HG02884 (cell line): ENCODE results near the gene DIAPH3.
A peak's percentile ranks its signal among the peaks of the same experiment; 100 is the strongest.

ENCODE experiments used
- ATAC-seq: cut with Tn5 transposase; IDR thresholded peaks from one replicate; pipeline ENCODE4 v1.9.1; 2021; ENCODE audit warnings: mild to moderate bottlenecking, moderate library complexity; ENCODE audit not compliant: unreplicated experiment

DIAPH3 gene

GRCh38 chr13:60026286-60026685 is 137.4 kb downstream of the DIAPH3 start:
- no peak for ATAC-seq

GRCh38 chr13:60020288-60020687 is 143.4 kb downstream of the DIAPH3 start:
- no peak for ATAC-seq

GRCh38 chr13:60019119-60019993 is 144.4 kb downstream of the DIAPH3 start:
- peak; percentile 83 for ATAC-seq

GRCh38 chr13:60018536-60018935 is 145.2 kb downstream of the DIAPH3 start:
- no peak for ATAC-seq

- no peak for ATAC-seq
Observed at GRCh38 chr13:60016229-60016628, 147.5 kb downstream of the DIAPH3 start.

- no peak for ATAC-seq
Observed at GRCh38 chr13:60013166-60013565, 150.6 kb downstream of the DIAPH3 start.

- no peak for ATAC-seq
Observed at GRCh38 chr13:60012488-60012887, 151.2 kb downstream of the DIAPH3 start.

GRCh38 chr13:60009300-60010253 is 154.2 kb downstream of the DIAPH3 start:
- no peak for ATAC-seq

- ATAC-seq, result no peak
Observed at GRCh38 chr13:60001889-60002288, 161.8 kb downstream of the DIAPH3 start.

- no peak for ATAC-seq
Observed at GRCh38 chr13:60000976-60001375, 162.8 kb downstream of the DIAPH3 start.

GRCh38 chr13:60000081-60000480 is 163.6 kb downstream of the DIAPH3 start:
- ATAC-seq, result no peak

- no peak for ATAC-seq
Observed at GRCh38 chr13:59997976-59998375, 165.8 kb downstream of the DIAPH3 start.

- ATAC-seq, result no peak
Observed at GRCh38 chr13:59996461-59996980, 167.2 kb downstream of the DIAPH3 start.

- ATAC-seq, result no peak
Observed at GRCh38 chr13:59991395-59991794, 172.3 kb downstream of the DIAPH3 start.

- no peak for ATAC-seq
Observed at GRCh38 chr13:59982631-59983382, 180.9 kb downstream of the DIAPH3 start.

- ATAC-seq, result no peak
Observed at GRCh38 chr13:59979589-59979988, 184.1 kb downstream of the DIAPH3 start.

- no peak for ATAC-seq
Observed at GRCh38 chr13:59978862-59979261, 184.9 kb downstream of the DIAPH3 start.

GRCh38 chr13:59976856-59977255 is 186.9 kb downstream of the DIAPH3 start:
- ATAC-seq, result no peak

- ATAC-seq, result no peak
Observed at GRCh38 chr13:59975807-59976435, 187.8 kb downstream of the DIAPH3 start.

GRCh38 chr13:59970847-59971246 is 192.9 kb downstream of the DIAPH3 start:
- ATAC-seq, result no peak
